HL-60 (cell line): ENCODE measurements around the gene PIK3R5.

Experiments
- POLR2AphosphoS5 ChIP-seq: IDR thresholded peaks from 2 replicates; pipeline ENCODE4 v1.6.1; 2012; ENCODE audit warnings: low read depth
- SPI1 ChIP-seq: IDR thresholded peaks from 2 replicates; pipeline ENCODE4 v1.6.1; 2012; ENCODE audit warnings: low read depth, mild to moderate bottlenecking, borderline replicate concordance
- TF ChIP-seq, protein P1 (sequence below): IDR thresholded peaks from one replicate; pipeline ENCODE4 v1.5.1; 2011; ENCODE audit warnings: low read length, control low read depth, inconsistent platforms; ENCODE audit not compliant: insufficient read depth

DNA sequence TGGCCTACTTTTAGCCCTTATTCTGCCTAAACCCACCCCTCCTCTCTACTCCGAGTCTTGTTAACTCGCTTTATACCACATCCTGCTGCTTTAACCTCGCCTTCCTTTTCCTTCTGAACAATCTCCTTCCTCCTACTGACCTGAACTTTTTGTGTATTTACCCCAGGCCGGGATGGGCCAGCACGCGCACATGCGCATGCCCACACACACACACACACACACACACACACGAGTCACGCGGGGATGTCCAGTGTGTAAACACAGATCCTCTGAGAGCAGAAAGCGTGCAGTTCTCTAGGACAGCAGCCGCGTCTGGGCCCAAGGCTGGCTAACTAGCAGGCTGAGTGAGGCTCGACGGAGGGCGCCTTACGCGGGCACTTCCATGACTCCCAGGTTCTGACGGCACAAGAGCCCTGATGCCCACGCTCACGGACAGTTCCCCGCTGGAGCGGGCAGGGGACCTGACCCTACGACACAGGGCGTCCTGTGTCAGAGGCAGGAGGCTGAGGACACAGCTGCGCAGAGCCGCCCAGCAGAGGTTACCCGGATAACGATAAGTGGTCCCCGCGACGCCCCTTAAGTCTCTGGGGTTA lies 610 bp downstream of the PIK3R5 start:
- TF ChIP-seq, protein P1, sequence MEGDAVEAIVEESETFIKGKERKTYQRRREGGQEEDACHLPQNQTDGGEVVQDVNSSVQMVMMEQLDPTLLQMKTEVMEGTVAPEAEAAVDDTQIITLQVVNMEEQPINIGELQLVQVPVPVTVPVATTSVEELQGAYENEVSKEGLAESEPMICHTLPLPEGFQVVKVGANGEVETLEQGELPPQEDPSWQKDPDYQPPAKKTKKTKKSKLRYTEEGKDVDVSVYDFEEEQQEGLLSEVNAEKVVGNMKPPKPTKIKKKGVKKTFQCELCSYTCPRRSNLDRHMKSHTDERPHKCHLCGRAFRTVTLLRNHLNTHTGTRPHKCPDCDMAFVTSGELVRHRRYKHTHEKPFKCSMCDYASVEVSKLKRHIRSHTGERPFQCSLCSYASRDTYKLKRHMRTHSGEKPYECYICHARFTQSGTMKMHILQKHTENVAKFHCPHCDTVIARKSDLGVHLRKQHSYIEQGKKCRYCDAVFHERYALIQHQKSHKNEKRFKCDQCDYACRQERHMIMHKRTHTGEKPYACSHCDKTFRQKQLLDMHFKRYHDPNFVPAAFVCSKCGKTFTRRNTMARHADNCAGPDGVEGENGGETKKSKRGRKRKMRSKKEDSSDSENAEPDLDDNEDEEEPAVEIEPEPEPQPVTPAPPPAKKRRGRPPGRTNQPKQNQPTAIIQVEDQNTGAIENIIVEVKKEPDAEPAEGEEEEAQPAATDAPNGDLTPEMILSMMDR, result no peak
- TF ChIP-seq POLR2AphosphoS5 (no peak), SPI1 (no peak)
